ENCODE measurements around the gene NMD3. TPM values are rescaled to one million over a fixed set of nuclear protein-coding genes. Genes with fewer than 3 reads are reported as not detected.
"Not testable (repeated sequence)": the region's sequence is repeated elsewhere in the genome, so short reads cannot be mapped to it uniquely, and the experiment has no call there.

NMD3 gene
- 10 to 100 TPM; 58.1 to 66.8 (median 64.4) TPM for polyA plus RNA-seq (ENCODE audit: insufficient read length in 3 of 3)

- DNase-seq (ENCODE audit: low read depth in 3 of 3, low spot score in 2 of 3), result peak; percentile 90 to 94 (median 94)
Observed at GRCh38 chr3:161220850-161221753, at the start of gene NMD3. TSS of gene NMD3 (plus strand) at chr3:161221311. CDS start at chr3:161222014, 703 bp downstream.

- DNase-seq (ENCODE audit: low read depth in 3 of 3, low spot score in 2 of 3), result no peak
Observed at GRCh38 chr3:161171639-161172552, 49.2 kb upstream of the NMD3 start.

- DNase-seq (ENCODE audit: low read depth in 3 of 3, low spot score in 2 of 3), result no peak
Observed at GRCh38 chr3:161175506-161175905, 45.6 kb upstream of the NMD3 start.

GRCh38 chr3:161177991-161178390 is 43.1 kb upstream of the NMD3 start:
- DNase-seq (ENCODE audit: low read depth in 3 of 3, low spot score in 2 of 3), result no peak

- not testable (repeated sequence) for DNase-seq (ENCODE audit: low read depth in 3 of 3, low spot score in 2 of 3)
Observed at GRCh38 chr3:161181371-161181770, 39.7 kb upstream of the NMD3 start.

GRCh38 chr3:161187046-161187445 is 34.1 kb upstream of the NMD3 start:
- no peak for DNase-seq (ENCODE audit: low read depth in 3 of 3, low spot score in 2 of 3)

GRCh38 chr3:161197855-161198850 is 23.0 kb upstream of the NMD3 start:
- no peak for DNase-seq (ENCODE audit: low read depth in 3 of 3, low spot score in 2 of 3)

GRCh38 chr3:161199926-161200325 is 21.2 kb upstream of the NMD3 start:
- DNase-seq (ENCODE audit: low read depth in 3 of 3, low spot score in 2 of 3), result no peak

- DNase-seq (ENCODE audit: low read depth in 3 of 3, low spot score in 2 of 3), result no peak
Observed at GRCh38 chr3:161203485-161204098, 17.5 kb upstream of the NMD3 start.

- no peak for DNase-seq (ENCODE audit: low read depth in 3 of 3, low spot score in 2 of 3)
Observed at GRCh38 chr3:161208931-161209330, 12.2 kb upstream of the NMD3 start.

GRCh38 chr3:161212171-161212771 is 8.8 kb upstream of the NMD3 start:
- no peak for DNase-seq (ENCODE audit: low read depth in 3 of 3, low spot score in 2 of 3)

- no peak for DNase-seq (ENCODE audit: low read depth in 3 of 3, low spot score in 2 of 3)
Observed at GRCh38 chr3:161212906-161213305, 8.2 kb upstream of the NMD3 start.

GRCh38 chr3:161213644-161214043 is 7.5 kb upstream of the NMD3 start:
- DNase-seq (ENCODE audit: low read depth in 3 of 3, low spot score in 2 of 3), result no peak

- DNase-seq (ENCODE audit: low read depth in 3 of 3, low spot score in 2 of 3), result no peak
Observed at GRCh38 chr3:161215185-161215584, 5.9 kb upstream of the NMD3 start.

GRCh38 chr3:161217496-161217895 is 3.6 kb upstream of the NMD3 start:
- DNase-seq (ENCODE audit: low read depth in 3 of 3, low spot score in 2 of 3), result no peak

- DNase-seq (ENCODE audit: low read depth in 3 of 3, low spot score in 2 of 3), result no peak
Observed at GRCh38 chr3:161219495-161219894, 1.6 kb upstream of the NMD3 start.

- DNase-seq (ENCODE audit: low read depth in 3 of 3, low spot score in 2 of 3), result peak in 1 of 3 donors; percentile 16
Observed at GRCh38 chr3:161221806-161222600, 892 bp downstream of the NMD3 start.

GRCh38 chr3:161222662-161223061 is 1.6 kb downstream of the NMD3 start:
- no peak for DNase-seq (ENCODE audit: low read depth in 3 of 3, low spot score in 2 of 3)
